Loucy (cell line): Measurements from ENCODE around the gene ATP1B1.

Source experiments
- CTCF ChIP-seq: fragments of 200-600 bp; sonication (generic); conservative IDR thresholded peaks from 2 replicates; pipeline ENCODE4 v1.5.1; 2014; ENCODE audit warnings: mild to moderate bottlenecking, antibody characterized with exemption, low read length
- EZH2phosphoT487 ChIP-seq: fragments of 200-600 bp; IDR thresholded peaks from 2 replicates; pipeline ENCODE4 v1.6.1; 2018; ENCODE audit warnings: antibody characterized with exemption, mild to moderate bottlenecking, moderate library complexity, borderline replicate concordance

GRCh38 chr1:169110689-169111447 lies 4.4 kb downstream of the ATP1B1 start:
- no peak for TF ChIP-seq CTCF
- TF ChIP-seq EZH2phosphoT487, result no peak
